PFSK-1 (cell line): Measurements from ENCODE around the gene RGS13.

Experiments used
- FOXP2 ChIP-seq: optimal IDR thresholded peaks from 2 replicates; pipeline ENCODE3; 2011; ENCODE audit warnings: borderline replicate concordance, control low read depth, inconsistent platforms; ENCODE audit not compliant: insufficient read depth; ENCODE audit errors: extremely low read length, extremely low read depth
- POLR2AphosphoS5 ChIP-seq: IDR thresholded peaks from 2 replicates; pipeline ENCODE4 v1.6.1; 2012; ENCODE audit warnings: low read depth, mild to moderate bottlenecking, control low read depth, low read length, moderate library complexity
- SIN3A ChIP-seq: IDR thresholded peaks from 2 replicates; pipeline ENCODE4 v1.6.1; 2012; ENCODE audit warnings: mild to moderate bottlenecking, low read length, moderate library complexity, borderline replicate concordance; ENCODE audit not compliant: insufficient read depth
- TAF1 ChIP-seq: IDR thresholded peaks from 2 replicates; pipeline ENCODE4 v1.6.1; 2012; ENCODE audit warnings: low read length, control low read depth, borderline replicate concordance; ENCODE audit not compliant: insufficient read depth
- TF ChIP-seq, protein P1 (sequence below), 2 experiments: IDR thresholded peaks; 2 replicates each; pipeline versions ENCODE4 v1.6.1 to v1.8.0; 2011 to 2012; ENCODE audit warnings: low read depth in 2 of 2, low read length in 2 of 2, control low read depth in 1 of 2, inconsistent platforms in 1 of 2, mild to moderate bottlenecking in 1 of 2, moderate library complexity in 1 of 2; ENCODE audit not compliant: insufficient read depth in 1 of 2

The RGS13 gene

DNA sequence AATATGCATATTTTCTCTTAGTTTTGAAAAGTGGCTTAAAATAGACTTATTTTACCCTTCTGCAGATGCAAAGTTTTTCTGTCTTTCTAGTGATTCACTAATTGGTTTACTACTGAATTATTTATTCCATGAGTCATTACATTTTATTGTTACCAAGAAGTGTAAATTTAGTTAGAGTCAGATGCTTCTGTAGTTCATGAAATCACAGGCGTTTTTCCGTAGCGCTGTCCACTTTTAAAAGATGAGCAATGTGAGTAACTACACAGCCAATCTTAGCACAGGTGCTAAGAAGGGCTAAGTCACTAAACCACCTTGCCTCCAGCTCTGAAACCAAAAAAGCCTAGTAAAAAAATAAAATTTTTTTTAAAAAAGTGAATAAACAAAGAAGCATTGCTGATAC lies 24.7 kb downstream of the RGS13 start:
- TF ChIP-seq, protein P1, sequence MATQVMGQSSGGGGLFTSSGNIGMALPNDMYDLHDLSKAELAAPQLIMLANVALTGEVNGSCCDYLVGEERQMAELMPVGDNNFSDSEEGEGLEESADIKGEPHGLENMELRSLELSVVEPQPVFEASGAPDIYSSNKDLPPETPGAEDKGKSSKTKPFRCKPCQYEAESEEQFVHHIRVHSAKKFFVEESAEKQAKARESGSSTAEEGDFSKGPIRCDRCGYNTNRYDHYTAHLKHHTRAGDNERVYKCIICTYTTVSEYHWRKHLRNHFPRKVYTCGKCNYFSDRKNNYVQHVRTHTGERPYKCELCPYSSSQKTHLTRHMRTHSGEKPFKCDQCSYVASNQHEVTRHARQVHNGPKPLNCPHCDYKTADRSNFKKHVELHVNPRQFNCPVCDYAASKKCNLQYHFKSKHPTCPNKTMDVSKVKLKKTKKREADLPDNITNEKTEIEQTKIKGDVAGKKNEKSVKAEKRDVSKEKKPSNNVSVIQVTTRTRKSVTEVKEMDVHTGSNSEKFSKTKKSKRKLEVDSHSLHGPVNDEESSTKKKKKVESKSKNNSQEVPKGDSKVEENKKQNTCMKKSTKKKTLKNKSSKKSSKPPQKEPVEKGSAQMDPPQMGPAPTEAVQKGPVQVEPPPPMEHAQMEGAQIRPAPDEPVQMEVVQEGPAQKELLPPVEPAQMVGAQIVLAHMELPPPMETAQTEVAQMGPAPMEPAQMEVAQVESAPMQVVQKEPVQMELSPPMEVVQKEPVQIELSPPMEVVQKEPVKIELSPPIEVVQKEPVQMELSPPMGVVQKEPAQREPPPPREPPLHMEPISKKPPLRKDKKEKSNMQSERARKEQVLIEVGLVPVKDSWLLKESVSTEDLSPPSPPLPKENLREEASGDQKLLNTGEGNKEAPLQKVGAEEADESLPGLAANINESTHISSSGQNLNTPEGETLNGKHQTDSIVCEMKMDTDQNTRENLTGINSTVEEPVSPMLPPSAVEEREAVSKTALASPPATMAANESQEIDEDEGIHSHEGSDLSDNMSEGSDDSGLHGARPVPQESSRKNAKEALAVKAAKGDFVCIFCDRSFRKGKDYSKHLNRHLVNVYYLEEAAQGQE (IDR thresholded peaks at IDR 0.05; ENCODE audit: insufficient read depth in 1 of 2, low read depth in 2 of 2, low read length in 2 of 2), result no peak
- TF ChIP-seq SIN3A (no peak), FOXP2 (no peak), TAF1 (no peak), POLR2AphosphoS5 (no peak)

DNA sequence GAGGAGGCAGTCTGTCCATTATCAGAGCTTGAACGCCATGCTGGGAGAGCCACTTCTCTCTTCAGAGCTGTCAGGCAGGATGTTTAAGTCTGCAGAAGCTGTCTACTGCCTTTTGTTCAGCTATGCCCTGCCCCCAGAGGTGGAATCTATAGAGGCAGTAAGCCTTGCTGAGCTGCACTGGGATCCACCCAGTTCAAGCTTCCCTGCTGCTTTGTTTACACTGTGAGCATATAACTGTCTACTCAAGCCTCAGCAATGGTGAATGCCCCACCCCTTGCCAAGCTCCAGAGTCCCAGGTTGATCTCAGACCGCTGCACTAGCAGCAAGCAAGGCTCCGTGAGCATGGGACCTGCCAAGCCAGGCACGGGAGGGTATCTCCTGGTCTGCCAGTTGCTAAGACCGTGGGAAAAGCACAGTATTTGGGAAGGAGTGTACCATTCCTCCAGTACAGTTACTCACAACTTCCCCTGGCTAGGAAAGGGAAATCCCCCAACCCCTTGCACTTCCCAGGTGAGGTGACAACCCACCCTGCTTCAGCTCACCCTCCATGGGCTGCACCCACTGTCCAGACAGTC lies 32.5 kb downstream of the RGS13 start:
- TF ChIP-seq FOXP2, result no peak
- no peak for TF ChIP-seq SIN3A

DNA sequence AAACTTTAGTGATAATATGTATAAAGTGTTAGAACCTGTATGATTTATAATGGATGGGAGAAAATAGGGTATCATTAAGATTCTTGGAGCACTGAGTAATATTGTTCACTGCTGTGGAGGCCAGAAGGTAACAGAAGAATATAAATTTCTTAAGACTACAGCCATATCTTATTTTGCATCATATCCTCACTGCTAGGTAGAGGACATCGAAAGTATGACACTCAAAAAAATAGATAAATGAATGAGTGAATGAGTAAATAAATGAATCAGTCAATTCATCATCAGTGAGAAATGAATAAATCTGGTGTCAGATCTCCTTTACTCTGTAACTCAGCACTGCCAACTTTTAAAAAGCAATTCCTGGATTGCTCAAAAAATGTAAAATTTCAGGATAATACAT lies 33.2 kb downstream of the RGS13 start:
- TF ChIP-seq SIN3A (no peak), POLR2AphosphoS5 (no peak), TAF1 (no peak), FOXP2 (no peak)
- TF ChIP-seq, protein P1 (IDR thresholded peaks at IDR 0.05; ENCODE audit: insufficient read depth in 1 of 2, low read depth in 2 of 2, low read length in 2 of 2), result no peak

DNA sequence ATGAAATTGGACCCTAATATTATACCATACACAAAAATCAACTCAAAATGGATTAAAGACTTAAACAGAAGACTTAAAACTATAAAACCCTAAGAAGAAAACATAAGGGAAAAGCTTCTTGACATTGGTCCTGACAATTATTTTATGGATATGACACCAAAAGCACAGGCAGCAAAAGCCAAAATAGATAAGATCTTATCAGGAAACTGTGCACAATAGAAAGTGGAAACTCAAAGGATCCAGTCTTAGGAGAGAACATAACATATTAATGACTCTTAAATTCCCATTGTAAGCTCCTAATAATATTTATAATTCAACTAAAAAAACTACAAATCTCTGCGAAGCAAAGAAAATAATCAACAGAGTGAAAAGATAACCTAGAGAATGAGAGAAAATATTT lies 39.8 kb downstream of the RGS13 start:
- TF ChIP-seq, protein P1 (IDR thresholded peaks at IDR 0.05; ENCODE audit: insufficient read depth in 1 of 2, low read depth in 2 of 2, low read length in 2 of 2), result no peak
- TF ChIP-seq SIN3A (no peak), FOXP2 (no peak), TAF1 (no peak), POLR2AphosphoS5 (no peak)

DNA sequence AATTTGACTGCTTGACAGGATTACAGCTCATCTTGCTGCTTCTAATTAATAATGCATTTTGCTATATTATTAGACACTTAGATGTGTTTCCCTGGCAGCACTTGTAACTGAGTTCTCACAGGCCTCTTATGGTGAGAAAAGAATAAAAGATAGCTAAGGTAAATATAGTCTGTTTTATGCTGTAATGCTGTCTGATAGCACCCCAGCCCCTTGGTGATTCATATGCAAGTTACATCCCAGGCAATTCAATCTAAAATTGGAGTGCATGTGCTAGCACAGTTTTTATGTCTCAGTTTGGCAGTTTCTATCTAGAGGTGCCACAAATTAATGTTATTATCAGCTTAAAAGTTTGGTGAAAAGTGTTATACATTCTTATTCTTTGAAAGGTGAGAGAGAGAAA lies 42.2 kb downstream of the RGS13 start:
- no peak for TF ChIP-seq TAF1
- no peak for TF ChIP-seq POLR2AphosphoS5
- TF ChIP-seq, protein P1 (IDR thresholded peaks at IDR 0.05; ENCODE audit: insufficient read depth in 1 of 2, low read depth in 2 of 2, low read length in 2 of 2), result no peak
- TF ChIP-seq SIN3A, result no peak
- no peak for TF ChIP-seq FOXP2
